ENCODE data around the gene DIPK1B. TPM values are rescaled to one million over a fixed set of nuclear protein-coding genes. Genes with fewer than 3 reads are reported as not detected.

The DIPK1B gene
- total and polyA plus RNA-seq, 2 experiments from 2014 or later = 162 to 188 TPM

DNA sequence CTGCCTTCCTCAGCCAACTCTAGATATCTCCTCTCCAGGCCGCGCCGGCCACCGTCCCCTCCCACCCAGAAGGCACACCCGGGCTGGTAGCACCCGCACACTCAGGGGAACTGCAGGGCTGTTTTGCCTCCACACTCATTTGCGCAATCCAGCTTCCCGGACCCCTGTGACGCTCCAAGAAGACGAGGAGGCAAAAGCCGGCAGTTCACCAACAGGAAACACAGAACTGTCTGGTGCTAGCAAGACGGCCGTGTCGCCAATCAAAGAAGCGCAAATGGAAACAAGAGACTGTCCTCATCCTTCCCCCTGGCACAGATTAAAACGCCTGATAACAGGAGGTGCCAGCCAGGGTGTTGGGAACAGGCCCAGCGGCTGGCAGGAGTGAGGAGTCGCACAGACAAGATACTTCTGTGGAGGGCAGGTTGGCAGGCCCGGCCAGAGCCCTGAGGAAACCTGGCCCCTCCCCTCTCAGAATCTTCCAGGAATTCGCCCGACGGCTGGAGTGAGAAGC is 32.9 kb upstream of the DIPK1B start:
- DNase-seq (ENCODE audit: low read depth in 1 of 2, low spot score in 1 of 2) = peak in 1 of 2 donors; percentile 64
- Histone ChIP-seq H3K27ac (no peak overlapping the region), H3K4me3 (no peak overlapping the region), H3K4me1 (ENCODE audit: low read depth) (no peaks in the 10 kb centered on the region), H3K27me3 (no peaks in the 10 kb centered on the region), H3K9me3 (ENCODE audit: low read depth) (no peaks in the 10 kb centered on the region), H3K36me3 (no peaks in the 10 kb centered on the region)
- no peak for TF ChIP-seq CTCF (IDR thresholded peaks at IDR 0.05; ENCODE audit: low read depth, low read length)

- H3K9me3 ChIP-seq (ENCODE audit: low read depth) = no peaks in the 10 kb centered on the region
- no peak for TF ChIP-seq CTCF (IDR thresholded peaks at IDR 0.05; ENCODE audit: low read depth, low read length)
- H3K36me3 ChIP-seq = no peaks in the 10 kb centered on the region
- H3K27me3 ChIP-seq = no peaks in the 10 kb centered on the region
- H3K4me1 ChIP-seq (ENCODE audit: low read depth) = peaks cover 6% of the 10 kb centered on the region
- H3K4me3 ChIP-seq = no peak overlapping the region
- no peak for DNase-seq (ENCODE audit: low read depth in 1 of 2, low spot score in 1 of 2)
- no peak overlapping the region for H3K27ac ChIP-seq
Observed at GRCh38 chr9:136681029-136681428, 31.3 kb upstream of the DIPK1B start.

GRCh38 chr9:136681945-136682699 is 30.2 kb upstream of the DIPK1B start:
- H3K27me3 ChIP-seq = no peaks in the 10 kb centered on the region
- H3K4me3 ChIP-seq = no peak overlapping the region
- H3K27ac ChIP-seq = no peak overlapping the region
- no peaks in the 10 kb centered on the region for H3K36me3 ChIP-seq
- H3K9me3 ChIP-seq (ENCODE audit: low read depth) = no peaks in the 10 kb centered on the region
- no peak for DNase-seq (ENCODE audit: low read depth in 1 of 2, low spot score in 1 of 2)
- peaks cover 11% of the 10 kb centered on the region for H3K4me1 ChIP-seq (ENCODE audit: low read depth)
- no peak for TF ChIP-seq CTCF (IDR thresholded peaks at IDR 0.05; ENCODE audit: low read depth, low read length)

GRCh38 chr9:136682710-136683109 is 29.7 kb upstream of the DIPK1B start:
- TF ChIP-seq CTCF (IDR thresholded peaks at IDR 0.05; ENCODE audit: low read depth, low read length) = no peak
- Histone ChIP-seq H3K27ac (no peak overlapping the region), H3K36me3 (no peaks in the 10 kb centered on the region), H3K4me1 (ENCODE audit: low read depth) (peaks cover 11% of the 10 kb centered on the region), H3K27me3 (no peaks in the 10 kb centered on the region), H3K9me3 (ENCODE audit: low read depth) (no peaks in the 10 kb centered on the region), H3K4me3 (no peak overlapping the region)
- DNase-seq (ENCODE audit: low read depth in 1 of 2, low spot score in 1 of 2) = no peak

DNA sequence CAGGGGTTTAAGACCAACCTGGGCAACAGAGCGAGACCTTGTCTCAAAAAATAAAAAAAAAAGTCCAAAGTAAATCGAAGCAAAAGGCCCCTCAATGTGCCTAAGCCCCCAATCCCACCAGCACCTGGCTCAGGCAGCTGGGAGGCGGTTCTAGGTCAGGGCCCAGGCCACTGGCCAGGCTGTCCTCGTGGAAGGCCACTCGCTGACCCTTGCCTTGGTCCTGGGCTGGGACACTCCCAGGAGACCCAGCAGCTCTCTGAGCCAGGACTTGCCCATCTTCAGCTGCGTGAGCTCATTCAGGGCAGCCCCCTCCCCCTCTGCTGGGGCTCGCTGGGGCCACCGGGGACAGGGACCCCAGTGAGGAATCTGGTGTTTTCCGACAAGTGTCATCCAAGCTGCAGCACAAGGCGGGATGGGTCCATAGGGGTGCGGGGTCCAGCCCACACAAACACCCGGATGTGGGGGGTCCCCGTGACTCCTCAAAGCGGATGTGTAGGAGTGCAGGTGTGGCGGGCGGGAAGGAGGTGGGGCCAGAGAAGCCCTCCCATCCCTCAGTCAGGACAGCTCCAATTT is 29.1 kb upstream of the DIPK1B start:
- no peaks in the 10 kb centered on the region for H3K27me3 ChIP-seq
- no peaks in the 10 kb centered on the region for H3K9me3 ChIP-seq (ENCODE audit: low read depth)
- H3K27ac ChIP-seq = no peak overlapping the region
- peaks cover 11% of the 10 kb centered on the region for H3K4me1 ChIP-seq (ENCODE audit: low read depth)
- H3K36me3 ChIP-seq = no peaks in the 10 kb centered on the region
- no peak for DNase-seq (ENCODE audit: low read depth in 1 of 2, low spot score in 1 of 2)
- TF ChIP-seq CTCF (IDR thresholded peaks at IDR 0.05; ENCODE audit: low read depth, low read length) = no peak
- H3K4me3 ChIP-seq = no peak overlapping the region
